Activated naive CD8-positive, alpha-beta T cell treated with anti-CD3 and anti-CD28 coated beads for 36 hours (primary cell): ENCODE results near the gene CTIF. TPM values are rescaled to one million over a fixed set of nuclear protein-coding genes. Genes with fewer than 3 reads are reported as not detected.
"Not testable (repeated sequence)": the region's sequence is repeated elsewhere in the genome, so short reads cannot be mapped to it uniquely, and the experiment has no call there.

Source experiments
- DNase-seq: peaks from one replicate; pipeline ENCODE4 v3.0.0; 2021
- H3K27ac Mint-ChIP-seq: one replicate; pipeline ENCODE4 v1.8.0; 2022; ENCODE audit warnings: mild to moderate bottlenecking, moderate library complexity, mixed read lengths
- H3K27me3 Mint-ChIP-seq: one replicate; pipeline ENCODE4 v1.8.0; 2022; ENCODE audit warnings: mild to moderate bottlenecking, mixed read lengths
- H3K36me3 Mint-ChIP-seq: one replicate; pipeline ENCODE4 v1.8.0; 2021; ENCODE audit warnings: mild to moderate bottlenecking, mixed read lengths
- H3K4me1 Mint-ChIP-seq: one replicate; pipeline ENCODE4 v1.8.0; 2021; ENCODE audit warnings: mixed read lengths
- H3K4me3 Mint-ChIP-seq: one replicate; pipeline ENCODE4 v1.8.0; 2022; ENCODE audit warnings: mild to moderate bottlenecking, moderate library complexity, mixed read lengths
- H3K9me3 Mint-ChIP-seq: one replicate; pipeline ENCODE4 v1.8.0; 2022; ENCODE audit warnings: mixed read lengths
- total RNA-seq, 2 experiments: library from RNA; stranded (reverse); gene quantifications; one replicate each; pipeline ENCODE4 v1.2.3, GENCODE V29; 2021

CTIF gene
- 1 to 10 TPM; 2.3 to 3.5 TPM for total RNA-seq

GRCh38 chr18:48538531-48539405 lies at the start of gene CTIF:
TSS of gene CTIF (plus strand) at chr18:48539031. CDS start at chr18:48619566, 80,535 bp downstream.
- H3K36me3 Mint-ChIP-seq, result no peaks in the 10 kb centered on the region
- peak within 1 kb of the TSS; percentile 83 for H3K4me3 Mint-ChIP-seq
- no peaks in the 10 kb centered on the region for H3K9me3 Mint-ChIP-seq
- DNase-seq, result peak; percentile 66
- H3K4me1 Mint-ChIP-seq, result peaks cover 15% of the 10 kb centered on the region
- no peak within 1 kb of the TSS for H3K27ac Mint-ChIP-seq
- H3K27me3 Mint-ChIP-seq, result peaks cover 28% of the 10 kb centered on the region

DNA sequence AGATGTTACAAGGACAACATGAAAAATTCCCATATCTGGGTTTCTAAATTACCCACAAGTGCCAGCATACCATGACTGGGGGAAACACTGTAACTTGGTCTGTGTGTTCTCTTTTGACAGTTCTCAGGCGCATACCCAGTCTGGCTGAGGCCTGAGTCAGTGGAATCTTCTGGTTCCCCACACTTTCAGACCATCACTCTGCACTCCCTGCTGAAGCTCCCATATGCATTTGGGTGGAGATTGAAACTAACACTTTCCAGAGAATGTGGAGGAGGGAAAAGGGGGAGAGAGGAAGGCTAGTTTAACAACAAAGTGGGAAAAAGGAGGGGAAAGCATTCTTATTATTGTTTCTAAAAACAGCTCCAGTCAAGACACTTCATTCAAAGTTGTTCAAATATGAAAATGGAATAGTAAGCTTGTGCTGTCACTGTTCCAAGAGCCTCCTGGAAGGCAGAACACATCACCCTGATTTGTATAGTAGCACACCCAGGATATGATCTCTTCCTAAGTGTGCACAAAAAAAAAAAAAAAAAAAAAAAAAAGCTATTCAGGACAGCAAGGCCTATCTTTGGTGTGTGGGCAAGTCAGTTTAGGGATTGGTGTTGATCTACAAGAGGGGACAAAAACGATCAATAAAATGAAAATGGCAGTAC lies 48.1 kb upstream of the CTIF start:
- peaks cover 42% of the 10 kb centered on the region for H3K27me3 Mint-ChIP-seq
- no peak for DNase-seq
- no peaks in the 10 kb centered on the region for H3K4me1 Mint-ChIP-seq
- no peak overlapping the region for H3K4me3 Mint-ChIP-seq
- no peaks in the 10 kb centered on the region for H3K36me3 Mint-ChIP-seq
- no peak overlapping the region for H3K27ac Mint-ChIP-seq
- H3K9me3 Mint-ChIP-seq, result no peaks in the 10 kb centered on the region

DNA sequence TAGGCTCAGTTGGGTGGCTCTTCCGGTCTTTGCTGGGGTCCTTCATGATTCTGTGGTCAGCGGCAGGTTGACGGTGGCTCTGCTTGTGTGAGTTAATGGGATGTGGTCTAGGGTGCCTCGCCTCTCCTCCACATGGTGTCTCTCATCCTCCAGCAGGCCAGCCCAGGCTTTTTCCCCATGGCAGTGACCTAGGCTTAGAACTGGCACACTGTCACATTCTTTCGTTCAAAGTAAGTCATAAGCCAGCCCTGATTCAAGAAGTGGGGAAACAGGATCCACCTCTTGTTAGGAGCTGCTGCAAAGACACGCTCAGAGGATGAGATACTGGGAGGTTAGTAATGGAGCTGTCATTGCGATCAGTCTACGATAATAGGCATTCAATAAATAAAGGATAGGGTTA lies 46.0 kb upstream of the CTIF start:
- DNase-seq, result no peak
- peaks cover 3% of the 10 kb centered on the region for H3K36me3 Mint-ChIP-seq
- H3K4me1 Mint-ChIP-seq, result no peaks in the 10 kb centered on the region
- no peak overlapping the region for H3K27ac Mint-ChIP-seq
- peaks cover 6% of the 10 kb centered on the region for H3K9me3 Mint-ChIP-seq
- H3K4me3 Mint-ChIP-seq, result no peak overlapping the region
- H3K27me3 Mint-ChIP-seq, result peaks cover 56% of the 10 kb centered on the region

GRCh38 chr18:48493434-48494230 lies 45.2 kb upstream of the CTIF start:
- Mint-ChIP-seq H3K4me3 (no peak overlapping the region), H3K27ac (no peak overlapping the region), H3K9me3 (peaks cover 11% of the 10 kb centered on the region), H3K4me1 (no peaks in the 10 kb centered on the region), H3K36me3 (peaks cover 3% of the 10 kb centered on the region), H3K27me3 (peaks cover 57% of the 10 kb centered on the region)
- no peak for DNase-seq

- H3K36me3 Mint-ChIP-seq, result peaks cover 3% of the 10 kb centered on the region
- no peak overlapping the region for H3K27ac Mint-ChIP-seq
- peaks cover 11% of the 10 kb centered on the region for H3K9me3 Mint-ChIP-seq
- H3K4me1 Mint-ChIP-seq, result no peaks in the 10 kb centered on the region
- H3K27me3 Mint-ChIP-seq, result peaks cover 47% of the 10 kb centered on the region
- H3K4me3 Mint-ChIP-seq, result no peak overlapping the region
- no peak for DNase-seq
Observed at GRCh38 chr18:48497863-48498262, 41.0 kb upstream of the CTIF start.

- no peak for DNase-seq
- no peak overlapping the region for H3K4me3 Mint-ChIP-seq
- H3K9me3 Mint-ChIP-seq, result peaks cover 19% of the 10 kb centered on the region
- H3K36me3 Mint-ChIP-seq, result peaks cover 3% of the 10 kb centered on the region
- H3K27me3 Mint-ChIP-seq, result peaks cover 42% of the 10 kb centered on the region
- H3K4me1 Mint-ChIP-seq, result no peaks in the 10 kb centered on the region
- no peak overlapping the region for H3K27ac Mint-ChIP-seq
Observed at GRCh38 chr18:48500517-48500916, 38.3 kb upstream of the CTIF start.

GRCh38 chr18:48502906-48503305 lies 35.9 kb upstream of the CTIF start:
- H3K36me3 Mint-ChIP-seq, result peaks cover 7% of the 10 kb centered on the region
- DNase-seq, result no peak
- no peak overlapping the region for H3K4me3 Mint-ChIP-seq
- H3K27me3 Mint-ChIP-seq, result peaks cover 46% of the 10 kb centered on the region
- no peaks in the 10 kb centered on the region for H3K4me1 Mint-ChIP-seq
- H3K27ac Mint-ChIP-seq, result no peak overlapping the region
- H3K9me3 Mint-ChIP-seq, result peaks cover 30% of the 10 kb centered on the region

DNA sequence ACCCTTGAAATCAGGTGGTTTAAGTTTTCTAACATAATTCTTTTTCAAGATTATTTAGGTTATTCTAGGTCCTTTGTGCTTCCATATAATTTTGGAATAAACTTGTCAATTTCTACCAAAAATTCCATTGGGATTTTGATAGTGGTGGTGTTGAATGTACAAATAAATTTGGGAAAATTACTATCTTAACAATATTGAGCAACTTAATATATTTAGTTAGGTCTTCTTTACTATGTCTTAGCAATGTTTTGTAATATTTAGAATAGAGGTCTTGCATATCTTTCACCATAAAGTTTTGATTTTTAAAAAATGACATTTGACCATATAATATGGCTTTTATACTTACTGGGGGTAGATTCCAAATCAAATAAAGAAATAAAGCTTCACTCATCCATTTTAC lies 34.0 kb upstream of the CTIF start:
- Mint-ChIP-seq H3K4me1 (no peaks in the 10 kb centered on the region), H3K27ac (no peak overlapping the region), H3K4me3 (no peak overlapping the region), H3K36me3 (peaks cover 7% of the 10 kb centered on the region), H3K27me3 (peaks cover 39% of the 10 kb centered on the region), H3K9me3 (peaks cover 26% of the 10 kb centered on the region)
- no peak for DNase-seq

GRCh38 chr18:48506983-48507568 lies 31.8 kb upstream of the CTIF start:
- DNase-seq, H3K36me3 Mint-ChIP-seq, H3K27ac Mint-ChIP-seq, H3K4me3 Mint-ChIP-seq, H3K4me1 Mint-ChIP-seq: not testable (repeated sequence)
- Mint-ChIP-seq H3K9me3 (peaks cover 26% of the 10 kb centered on the region), H3K27me3 (peaks cover 37% of the 10 kb centered on the region)

- H3K27me3 Mint-ChIP-seq, result peaks cover 32% of the 10 kb centered on the region
- H3K4me1 Mint-ChIP-seq, H3K4me3 Mint-ChIP-seq, H3K36me3 Mint-ChIP-seq, DNase-seq, H3K9me3 Mint-ChIP-seq, H3K27ac Mint-ChIP-seq: not testable (repeated sequence)
Observed at GRCh38 chr18:48512498-48512897, 26.3 kb upstream of the CTIF start.

DNA sequence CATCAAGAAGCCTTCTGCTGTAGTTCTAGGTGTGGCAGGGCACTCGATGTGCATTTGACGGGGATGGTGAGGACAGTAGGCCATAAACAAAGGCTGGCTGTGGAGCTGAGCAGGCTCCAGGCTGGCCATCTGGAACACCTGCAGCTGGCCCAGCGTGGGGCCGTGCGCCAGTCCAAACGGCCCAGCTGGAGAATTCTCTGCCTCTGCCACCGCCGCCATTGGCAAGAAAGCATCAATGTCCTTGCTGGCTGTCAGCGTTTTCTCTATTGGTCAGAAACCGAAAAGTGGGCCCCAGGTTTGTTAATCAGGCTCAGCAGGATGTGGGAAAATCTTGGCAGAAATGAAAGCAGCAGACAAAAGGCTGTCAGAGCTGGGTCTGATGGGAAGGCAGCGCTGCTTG lies 24.0 kb upstream of the CTIF start:
- Mint-ChIP-seq H3K27ac (no peak overlapping the region), H3K9me3 (no peaks in the 10 kb centered on the region)

GRCh38 chr18:48517048-48517447 lies 21.8 kb upstream of the CTIF start:
- Mint-ChIP-seq H3K4me3 (no peak overlapping the region), H3K4me1 (no peaks in the 10 kb centered on the region), H3K36me3 (no peaks in the 10 kb centered on the region), H3K9me3 (no peaks in the 10 kb centered on the region), H3K27me3 (peaks cover 35% of the 10 kb centered on the region), H3K27ac (no peak overlapping the region)
- no peak for DNase-seq

More for the DNA sequence above, 24.0 kb upstream of the CTIF start:
- Mint-ChIP-seq H3K4me1 (no peaks in the 10 kb centered on the region), H3K36me3 (no peaks in the 10 kb centered on the region), H3K4me3 (no peak overlapping the region), H3K27me3 (peaks cover 31% of the 10 kb centered on the region)
- DNase-seq, result no peak

GRCh38 chr18:48519431-48520100 lies 19.3 kb upstream of the CTIF start:
- no peak overlapping the region for H3K27ac Mint-ChIP-seq
- no peaks in the 10 kb centered on the region for H3K36me3 Mint-ChIP-seq
- H3K4me3 Mint-ChIP-seq, result no peak overlapping the region
- H3K4me1 Mint-ChIP-seq, result no peaks in the 10 kb centered on the region
- no peak for DNase-seq
- no peaks in the 10 kb centered on the region for H3K9me3 Mint-ChIP-seq
- H3K27me3 Mint-ChIP-seq, result peaks cover 39% of the 10 kb centered on the region

GRCh38 chr18:48521723-48522122 lies 17.1 kb upstream of the CTIF start:
- Mint-ChIP-seq H3K27me3 (peaks cover 23% of the 10 kb centered on the region), H3K4me3 (no peak overlapping the region), H3K27ac (no peak overlapping the region), H3K36me3 (no peaks in the 10 kb centered on the region), H3K9me3 (no peaks in the 10 kb centered on the region), H3K4me1 (no peaks in the 10 kb centered on the region)
- DNase-seq, result no peak
